Measurements from ENCODE around the gene SPEG.

SPEG gene

DNA sequence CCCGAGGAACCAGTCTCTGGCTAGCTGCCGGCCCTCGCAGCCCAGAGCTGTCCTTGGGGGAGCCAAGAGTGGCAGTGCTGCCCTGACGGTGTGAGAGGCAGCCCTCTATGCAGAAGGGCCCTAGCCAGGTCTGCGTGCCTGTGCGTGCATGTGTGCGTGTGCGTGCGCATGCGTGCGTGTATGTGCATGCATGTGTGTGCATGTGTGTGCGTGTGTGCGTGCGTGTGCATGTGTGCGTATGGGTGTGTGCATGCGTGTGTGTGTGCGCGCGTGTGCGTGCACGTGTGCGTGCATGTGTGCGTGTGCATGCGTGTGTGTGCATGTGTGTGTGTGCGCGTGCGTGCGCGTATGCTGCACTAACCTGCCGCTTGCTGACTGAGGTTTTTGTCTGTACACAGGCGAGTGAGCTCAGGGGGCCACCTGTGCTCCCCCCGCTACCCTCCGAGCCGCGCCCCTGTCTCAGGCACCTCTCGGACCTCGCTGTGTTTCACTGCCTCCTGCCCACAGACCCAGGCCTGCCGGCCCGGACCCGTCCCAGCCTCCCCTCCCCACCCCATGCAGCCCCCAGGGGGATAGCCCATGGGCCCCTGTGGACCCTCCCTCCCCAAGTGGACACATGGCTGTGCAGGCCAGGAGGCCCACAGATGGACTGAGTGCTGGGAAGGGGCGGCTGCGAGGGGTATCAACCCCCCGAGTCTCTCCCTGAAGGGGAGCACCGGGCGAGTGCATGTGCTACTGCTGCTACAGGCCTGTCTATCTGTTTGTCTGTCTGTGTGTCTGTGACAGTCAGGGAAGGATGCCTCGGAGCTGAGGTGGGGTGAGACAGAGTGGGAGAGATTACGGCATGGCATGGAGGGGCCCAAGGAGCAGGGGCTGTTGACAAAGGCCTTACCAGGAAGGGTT lies 31.3 kb downstream of the SPEG start:
- DNase-seq, result no peak

DNA sequence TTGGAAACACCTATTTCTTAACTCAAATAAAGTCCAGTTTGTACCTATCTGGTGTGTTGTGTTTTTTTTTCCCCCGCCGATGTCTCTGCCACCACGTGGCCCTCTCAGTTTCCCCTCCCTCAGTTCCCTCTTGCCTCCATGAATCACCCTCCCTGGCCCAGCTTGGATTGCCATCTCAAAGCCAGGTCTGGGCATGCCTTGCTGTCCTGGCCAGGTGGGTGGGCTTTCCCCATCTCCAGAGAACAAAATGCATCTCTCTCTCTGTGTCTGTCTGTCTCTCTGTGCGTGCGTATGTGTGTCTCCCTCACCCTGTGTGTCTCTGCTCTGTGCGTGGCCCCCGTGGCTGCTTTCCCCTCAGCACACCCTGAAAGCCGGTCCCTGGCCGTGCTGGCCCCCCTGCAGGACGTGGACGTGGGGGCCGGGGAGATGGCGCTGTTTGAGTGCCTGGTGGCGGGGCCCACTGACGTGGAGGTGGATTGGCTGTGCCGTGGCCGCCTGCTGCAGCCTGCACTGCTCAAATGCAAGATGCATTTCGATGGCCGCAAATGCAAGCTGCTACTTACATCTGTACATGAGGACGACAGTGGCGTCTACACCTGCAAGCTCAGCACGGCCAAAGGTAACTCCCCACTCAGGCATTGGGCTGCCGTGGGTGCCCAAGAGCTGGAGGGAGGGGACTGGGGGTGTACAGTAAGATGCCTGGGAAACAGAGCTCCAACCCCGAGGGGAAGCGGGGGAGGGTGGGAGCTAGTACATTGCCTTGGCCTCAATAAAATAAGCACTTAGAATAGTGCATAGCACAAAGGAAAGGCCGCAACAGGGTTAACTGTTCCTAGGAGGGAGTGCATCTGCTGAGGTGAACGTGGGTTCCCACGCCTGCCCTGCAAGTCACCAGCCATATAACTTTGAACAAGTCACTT lies 32.4 kb downstream of the SPEG start:
- DNase-seq, result no peak

DNA sequence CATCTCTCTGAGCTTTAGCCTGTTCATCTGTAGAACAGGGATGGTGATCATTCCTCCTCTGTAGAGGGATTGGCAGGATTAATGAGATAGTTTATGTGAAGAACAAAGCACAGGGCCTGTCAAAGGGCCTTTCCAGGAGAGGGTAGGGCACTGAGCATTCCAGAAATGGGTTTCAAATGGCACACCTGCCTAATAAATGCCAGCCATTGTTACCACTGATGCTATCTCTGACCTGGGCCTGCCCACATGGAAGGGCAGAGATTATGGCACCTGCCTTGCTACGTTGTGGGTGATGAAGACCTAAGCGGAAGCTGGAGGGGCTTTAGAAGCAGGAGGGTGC lies 33.1 kb downstream of the SPEG start:
- DNase-seq, result no peak

DNA sequence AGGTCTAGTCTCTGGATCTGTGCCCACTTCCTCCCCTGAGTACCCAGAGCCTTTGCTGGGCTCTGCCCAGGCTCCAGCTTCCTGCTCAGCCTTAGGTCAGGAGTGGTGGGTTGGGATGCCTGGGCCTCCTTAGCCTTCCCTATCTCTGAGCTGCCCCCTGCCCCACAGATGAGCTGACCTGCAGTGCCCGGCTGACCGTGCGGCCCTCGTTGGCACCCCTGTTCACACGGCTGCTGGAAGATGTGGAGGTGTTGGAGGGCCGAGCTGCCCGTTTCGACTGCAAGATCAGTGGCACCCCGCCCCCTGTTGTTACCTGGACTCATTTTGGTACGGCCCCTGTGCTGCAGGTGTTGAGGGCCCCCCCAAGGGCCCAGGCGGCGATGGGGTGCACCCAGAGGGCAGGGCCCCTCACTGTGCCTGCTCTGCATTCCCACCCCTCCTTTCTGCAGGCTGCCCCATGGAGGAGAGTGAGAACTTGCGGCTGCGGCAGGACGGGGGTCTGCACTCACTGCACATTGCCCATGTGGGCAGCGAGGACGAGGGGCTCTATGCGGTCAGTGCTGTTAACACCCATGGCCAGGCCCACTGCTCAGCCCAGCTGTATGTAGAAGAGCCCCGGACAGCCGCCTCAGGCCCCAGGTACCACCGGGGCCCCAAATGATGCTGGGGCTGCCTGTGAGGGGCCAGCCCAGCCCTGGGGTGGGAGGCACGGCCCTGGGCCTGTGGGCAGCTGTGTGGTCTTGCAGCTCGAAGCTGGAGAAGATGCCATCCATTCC lies 34.0 kb downstream of the SPEG start:
- DNase-seq, result no peak

DNA sequence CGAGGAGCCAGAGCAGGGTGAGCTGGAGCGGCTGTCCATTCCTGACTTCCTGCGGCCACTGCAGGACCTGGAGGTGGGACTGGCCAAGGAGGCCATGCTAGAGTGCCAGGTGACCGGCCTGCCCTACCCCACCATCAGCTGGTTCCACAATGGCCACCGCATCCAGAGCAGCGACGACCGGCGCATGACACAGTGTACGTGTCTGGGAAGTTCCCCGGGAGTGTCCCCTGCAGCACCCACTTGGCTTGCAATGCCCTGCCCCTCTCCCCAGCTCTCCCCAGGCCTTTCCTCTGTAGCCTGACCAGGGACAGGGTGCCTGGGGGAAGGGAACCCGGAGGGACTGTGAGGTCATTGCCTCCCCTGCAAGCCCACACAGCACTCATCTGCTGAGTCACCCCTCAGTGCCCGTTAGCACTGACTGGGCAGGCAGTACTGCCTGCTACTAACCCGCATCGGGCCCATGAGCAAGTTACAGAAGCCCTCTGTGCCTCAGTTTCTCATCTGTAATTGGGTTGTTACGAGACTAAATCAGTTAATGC lies 34.6 kb downstream of the SPEG start:
- DNase-seq, result no peak

DNA sequence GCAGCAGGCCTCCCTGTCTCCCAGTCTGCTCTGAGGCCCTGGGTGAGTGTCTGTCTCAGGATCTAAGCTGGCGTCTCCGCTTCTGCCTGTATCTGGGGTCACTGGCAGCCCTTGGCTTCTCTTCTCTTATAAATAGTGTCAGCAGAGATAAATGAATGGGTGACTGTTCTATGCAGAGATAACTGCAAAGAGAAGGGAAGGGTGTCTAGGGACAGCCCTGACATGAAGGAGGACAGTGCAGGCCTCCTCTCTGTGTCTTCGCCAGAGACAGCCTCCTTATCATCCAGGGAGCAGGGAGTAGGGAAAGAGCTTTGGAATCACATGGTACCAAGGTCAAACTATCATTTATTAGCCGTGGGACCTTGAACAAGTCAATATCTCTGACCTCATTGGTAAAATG lies 35.8 kb downstream of the SPEG start:
- DNase-seq, result no peak

DNA sequence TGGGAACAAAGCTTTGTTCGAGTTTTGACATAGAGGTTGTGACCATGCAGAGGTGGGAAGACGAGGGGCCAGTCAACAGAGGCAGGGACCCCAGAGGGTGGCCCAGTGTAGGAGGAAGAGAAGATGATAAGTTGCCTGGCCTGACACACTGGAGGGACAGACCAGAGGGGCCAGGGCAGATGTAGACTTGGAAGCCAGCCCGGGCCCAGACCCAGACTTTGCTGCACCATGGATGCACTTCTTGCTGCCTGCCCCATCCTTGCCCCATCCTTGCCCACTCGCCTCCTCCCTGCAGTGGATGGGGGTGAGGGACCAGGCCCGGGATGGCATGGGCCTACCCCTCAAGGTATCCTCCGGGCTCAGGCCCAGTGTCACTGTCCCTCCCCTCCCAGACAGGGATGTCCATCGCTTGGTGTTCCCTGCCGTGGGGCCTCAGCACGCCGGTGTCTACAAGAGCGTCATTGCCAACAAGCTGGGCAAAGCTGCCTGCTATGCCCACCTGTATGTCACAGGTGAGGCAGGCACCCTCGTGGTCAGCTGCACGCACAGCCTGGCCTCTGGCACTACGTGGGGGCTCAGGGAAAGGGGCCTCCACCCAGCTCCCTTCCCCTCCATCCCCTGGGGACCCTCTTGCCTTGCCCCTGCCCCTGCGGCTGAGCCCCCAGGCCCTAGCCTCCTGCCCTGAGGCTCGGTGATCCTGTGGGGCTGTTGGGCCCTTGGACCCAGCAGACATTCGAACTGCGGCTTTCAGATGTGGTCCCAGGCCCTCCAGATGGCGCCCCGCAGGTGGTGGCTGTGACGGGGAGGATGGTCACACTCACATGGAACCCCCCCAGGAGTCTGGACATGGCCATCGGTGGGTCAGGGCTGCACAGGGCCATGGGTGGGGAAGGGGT lies 37.1 kb downstream of the SPEG start:
- no peak for DNase-seq

DNA sequence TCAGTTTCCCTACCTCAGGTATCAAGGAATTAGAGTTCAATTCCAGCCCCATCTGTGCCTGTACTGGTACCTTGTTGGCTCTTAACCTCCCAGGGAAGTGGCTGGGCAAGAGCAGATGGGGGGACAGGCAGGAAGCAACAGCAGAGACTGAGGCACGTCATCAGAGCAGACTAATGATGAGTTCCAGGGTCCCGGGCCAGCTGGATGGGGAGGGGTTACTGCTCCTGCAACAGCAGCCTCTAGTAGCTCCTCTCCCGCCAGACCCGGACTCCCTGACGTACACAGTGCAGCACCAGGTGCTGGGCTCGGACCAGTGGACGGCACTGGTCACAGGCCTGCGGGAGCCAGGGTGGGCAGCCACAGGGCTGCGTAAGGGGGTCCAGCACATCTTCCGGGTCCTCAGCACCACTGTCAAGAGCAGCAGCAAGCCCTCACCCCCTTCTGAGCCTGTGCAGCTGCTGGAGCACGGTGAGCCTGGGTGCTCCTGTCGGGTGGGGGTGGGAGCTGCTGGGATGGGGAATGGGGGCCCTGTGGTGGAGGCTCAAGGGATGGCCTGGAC lies 38.1 kb downstream of the SPEG start:
- no peak for DNase-seq

DNA sequence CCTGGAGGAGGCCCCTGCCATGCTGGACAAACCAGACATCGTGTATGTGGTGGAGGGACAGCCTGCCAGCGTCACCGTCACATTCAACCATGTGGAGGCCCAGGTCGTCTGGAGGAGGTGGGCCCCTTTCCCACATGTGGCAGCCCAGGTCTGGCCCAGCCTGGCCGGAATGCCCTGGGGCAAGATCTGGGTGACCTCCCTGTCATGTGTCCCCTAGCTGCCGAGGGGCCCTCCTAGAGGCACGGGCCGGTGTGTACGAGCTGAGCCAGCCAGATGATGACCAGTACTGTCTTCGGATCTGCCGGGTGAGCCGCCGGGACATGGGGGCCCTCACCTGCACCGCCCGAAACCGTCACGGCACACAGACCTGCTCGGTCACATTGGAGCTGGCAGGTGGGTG lies 38.9 kb downstream of the SPEG start:
- DNase-seq, result no peak

DNA sequence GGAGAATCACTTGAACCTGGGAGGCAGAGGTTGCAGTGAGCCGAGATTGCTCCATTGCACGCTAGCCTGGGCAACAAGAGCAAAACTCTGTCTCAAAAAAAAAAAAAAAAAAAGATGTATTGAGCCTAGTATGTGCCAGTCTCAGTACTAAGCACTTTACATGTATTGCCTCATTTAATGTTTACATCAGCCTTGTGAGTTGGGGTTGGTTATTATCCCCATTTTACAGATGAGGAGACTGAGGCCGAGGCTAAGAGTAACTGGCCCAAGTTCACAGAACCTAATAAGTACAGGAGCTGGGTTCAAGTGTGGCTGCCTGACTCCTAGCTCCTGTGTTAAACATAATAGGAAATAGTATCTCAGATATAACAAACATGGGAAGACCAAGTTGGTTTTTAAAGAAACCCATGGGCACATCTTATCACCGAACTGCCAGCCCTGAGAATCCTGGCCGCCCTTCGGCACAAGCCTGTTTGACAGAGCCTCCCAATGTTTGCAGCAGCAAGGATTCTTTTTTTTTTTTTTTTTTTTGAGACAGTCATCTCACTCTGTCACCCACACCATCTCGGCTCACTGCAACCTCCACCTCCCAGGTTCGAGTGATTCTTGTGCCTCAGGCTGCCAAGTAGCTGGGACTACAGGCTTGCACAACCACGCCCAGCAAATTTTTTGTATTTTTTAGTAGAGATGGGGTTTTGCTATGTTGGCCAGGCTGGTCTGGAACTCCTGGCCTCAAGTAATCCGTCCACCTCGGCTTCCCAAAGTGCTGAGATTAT lies 39.8 kb downstream of the SPEG start:
- DNase-seq, result no peak

DNA sequence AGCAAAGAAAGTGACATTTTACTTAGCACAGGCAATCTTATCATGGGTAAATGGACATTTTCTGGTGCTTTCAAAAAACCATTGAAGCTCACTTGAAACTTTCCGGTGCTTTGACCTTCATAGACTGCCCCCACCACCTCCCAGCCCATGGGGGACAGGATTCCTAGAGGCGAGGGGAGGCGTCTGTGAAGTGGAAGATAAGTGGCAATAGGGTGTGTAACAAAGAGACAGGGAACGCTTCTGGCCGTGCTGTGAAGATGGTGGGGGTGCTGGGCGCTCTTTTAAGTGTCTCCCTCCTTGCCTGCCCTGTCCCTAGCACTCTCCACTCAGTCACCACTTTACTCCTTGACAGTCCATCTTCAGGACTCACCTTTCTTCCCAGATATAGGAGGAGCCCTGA lies 40.6 kb downstream of the SPEG start:
- DNase-seq, result no peak

DNA sequence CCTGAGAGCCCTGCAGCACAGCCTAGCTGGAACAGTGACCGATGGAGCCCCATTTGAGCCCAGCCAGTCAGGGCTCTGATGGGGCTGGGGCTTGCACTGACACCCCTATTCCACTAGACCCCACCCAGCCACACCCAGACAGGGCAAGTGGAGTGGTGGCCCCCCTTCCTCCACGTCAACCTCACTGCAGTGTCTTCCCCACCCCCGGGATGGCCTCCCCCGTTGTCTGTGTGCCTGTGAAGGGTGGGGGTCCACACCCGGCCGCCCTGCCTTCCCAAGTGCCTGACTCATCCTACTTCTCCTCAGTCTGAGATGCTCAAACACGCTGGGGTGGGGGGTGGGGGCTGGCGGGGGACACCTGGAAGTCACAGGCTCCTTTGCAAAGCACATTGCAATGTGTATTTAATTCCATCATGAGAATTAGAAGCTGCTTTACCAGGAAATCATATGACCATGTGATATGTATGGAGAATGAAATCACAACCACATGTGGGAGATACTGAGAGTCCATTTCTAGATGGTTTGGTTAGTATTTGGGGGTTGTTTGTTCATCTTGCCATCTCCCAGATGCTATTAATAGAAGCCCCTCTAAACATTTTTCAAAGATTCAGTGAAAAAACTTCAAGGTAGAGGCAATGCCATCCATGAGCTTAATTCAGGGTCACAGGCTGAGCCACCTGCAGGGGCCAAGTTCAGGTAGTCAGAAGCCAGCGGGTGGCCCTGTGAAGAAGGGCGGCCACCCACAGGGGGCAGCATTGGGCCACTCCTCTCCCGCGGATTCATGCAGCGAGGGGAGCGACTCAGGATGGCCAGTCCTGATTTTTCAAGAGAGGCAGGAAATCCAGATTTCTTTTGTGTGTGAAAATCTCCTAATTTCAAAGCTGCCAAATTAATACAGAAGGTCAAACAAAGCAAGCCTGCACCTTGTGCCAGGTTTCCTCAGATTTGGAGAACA lies 41.3 kb downstream of the SPEG start:
- DNase-seq, result peak; percentile 25

DNA sequence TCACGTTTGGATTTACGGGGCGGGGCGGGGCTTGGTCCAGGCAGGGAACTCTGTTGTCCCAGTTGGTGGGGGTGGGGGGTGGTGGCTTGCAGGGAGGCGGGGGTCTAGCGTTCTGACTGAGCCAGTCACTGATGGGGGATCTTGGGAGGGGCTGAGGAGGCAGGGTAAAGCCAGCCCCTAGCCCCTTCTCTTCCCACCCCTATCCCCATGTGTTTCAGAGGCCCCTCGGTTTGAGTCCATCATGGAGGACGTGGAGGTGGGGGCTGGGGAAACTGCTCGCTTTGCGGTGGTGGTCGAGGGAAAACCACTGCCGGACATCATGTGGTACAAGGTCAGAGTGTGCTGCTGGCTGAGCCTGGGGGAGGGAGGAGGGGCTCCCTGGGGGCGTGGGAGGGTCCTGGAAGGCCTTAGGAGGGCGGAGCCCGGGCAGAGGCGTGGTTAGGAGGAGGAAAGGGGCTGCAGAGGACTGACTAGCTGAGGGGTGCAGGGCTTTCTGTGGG lies 42.1 kb downstream of the SPEG start:
- no peak for DNase-seq

DNA sequence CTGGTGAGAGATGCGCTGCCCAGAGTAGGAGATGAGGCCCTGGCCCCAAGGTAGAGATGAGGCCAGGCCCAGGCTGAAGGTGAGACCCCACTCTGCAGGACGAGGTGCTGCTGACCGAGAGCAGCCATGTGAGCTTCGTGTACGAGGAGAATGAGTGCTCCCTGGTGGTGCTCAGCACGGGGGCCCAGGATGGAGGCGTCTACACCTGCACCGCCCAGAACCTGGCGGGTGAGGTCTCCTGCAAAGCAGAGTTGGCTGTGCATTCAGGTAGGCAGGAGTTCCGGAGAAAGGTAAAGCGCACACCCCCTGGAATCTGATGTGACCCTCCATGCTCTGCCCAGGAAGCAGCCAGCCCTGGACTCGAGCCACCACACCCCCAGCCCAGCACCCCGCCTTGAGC lies 42.5 kb downstream of the SPEG start:
- DNase-seq, result no peak

DNA sequence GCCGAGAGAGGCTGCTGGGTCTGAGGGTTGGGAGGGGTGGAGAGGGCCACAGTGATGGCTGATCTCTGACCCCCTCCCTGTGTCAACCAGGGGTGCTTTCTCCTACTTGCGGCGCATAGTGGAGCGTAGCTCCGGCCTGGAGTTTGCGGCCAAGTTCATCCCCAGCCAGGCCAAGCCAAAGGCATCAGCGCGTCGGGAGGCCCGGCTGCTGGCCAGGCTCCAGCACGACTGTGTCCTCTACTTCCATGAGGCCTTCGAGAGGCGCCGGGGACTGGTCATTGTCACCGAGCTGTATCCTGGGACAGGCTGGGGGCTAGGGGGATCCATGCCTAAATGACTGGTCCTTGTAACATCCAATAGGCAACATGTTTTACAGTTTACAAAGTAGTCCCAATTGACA lies 43.2 kb downstream of the SPEG start:
- no peak for DNase-seq

DNA sequence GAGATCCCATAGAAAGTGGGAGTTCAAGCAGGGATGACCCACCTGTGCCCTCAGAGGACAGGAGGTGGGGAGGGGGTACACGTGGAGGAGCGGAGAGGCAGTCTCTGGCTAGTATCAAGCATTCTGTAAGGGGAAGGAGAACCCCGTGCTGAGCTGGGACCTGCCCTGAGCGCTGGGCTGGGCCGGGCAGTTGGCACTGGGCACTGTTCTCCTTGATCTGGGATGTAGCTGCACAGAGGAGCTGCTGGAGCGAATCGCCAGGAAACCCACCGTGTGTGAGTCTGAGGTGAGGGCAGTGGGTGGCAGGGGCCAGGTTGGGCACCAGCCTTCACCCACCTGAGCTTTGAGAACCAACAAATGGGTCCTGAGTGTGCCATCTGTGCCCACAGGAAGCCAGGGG lies 44.3 kb downstream of the SPEG start:
- no peak for DNase-seq

DNA sequence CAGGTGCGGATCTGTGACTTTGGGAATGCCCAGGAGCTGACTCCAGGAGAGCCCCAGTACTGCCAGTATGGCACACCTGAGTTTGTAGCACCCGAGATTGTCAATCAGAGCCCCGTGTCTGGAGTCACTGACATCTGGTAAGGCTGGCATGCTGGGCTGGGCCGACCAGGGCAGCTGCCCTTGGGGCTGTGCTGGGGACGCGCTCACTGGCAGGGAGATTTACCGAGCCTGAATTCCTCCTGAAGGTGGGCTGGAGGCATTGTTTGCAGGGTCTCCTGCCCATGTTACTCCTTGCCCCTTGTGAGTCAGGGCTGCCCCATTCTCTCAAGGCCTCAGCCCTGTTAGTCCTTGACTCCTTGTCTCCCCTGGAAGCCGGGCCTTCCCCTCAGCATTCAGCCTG lies 45.4 kb downstream of the SPEG start:
- DNase-seq, result no peak

DNA sequence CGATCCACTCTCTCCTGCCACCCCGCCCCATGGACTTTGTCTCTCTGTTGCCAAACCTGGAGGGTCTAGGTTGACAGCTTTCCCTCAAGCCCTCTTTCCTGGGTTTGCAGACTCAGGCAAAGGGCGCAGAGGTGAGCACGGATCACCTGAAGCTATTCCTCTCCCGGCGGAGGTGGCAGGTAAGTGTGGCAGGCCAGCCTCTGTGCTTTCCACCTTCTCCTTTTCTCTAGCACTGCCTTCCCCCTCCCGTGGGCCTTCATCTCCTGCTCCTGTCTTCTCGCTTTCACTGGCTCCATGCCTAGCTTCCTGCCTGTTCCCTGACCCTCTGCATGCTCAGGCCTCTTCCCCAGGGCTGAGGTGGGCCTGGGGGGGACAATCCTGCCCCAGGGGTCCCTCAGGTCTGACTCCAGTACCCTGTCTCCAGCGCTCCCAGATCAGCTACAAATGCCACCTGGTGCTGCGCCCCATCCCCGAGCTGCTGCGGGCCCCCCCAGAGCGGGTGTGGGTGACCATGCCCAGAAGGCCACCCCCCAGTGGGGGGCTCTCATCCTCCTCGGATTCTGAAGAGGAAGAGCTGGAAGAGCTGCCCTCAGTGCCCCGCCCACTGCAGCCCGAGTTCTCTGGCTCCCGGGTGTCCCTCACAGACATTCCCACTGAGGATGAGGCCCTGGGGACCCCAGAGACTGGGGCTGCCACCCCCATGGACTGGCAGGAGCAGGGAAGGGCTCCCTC lies 48.2 kb downstream of the SPEG start:
- no peak for DNase-seq
